ENCODE measurements around the gene USF1.
"Not testable (repeated sequence)": the region's sequence is repeated elsewhere in the genome, so short reads cannot be mapped to it uniquely, and the experiment has no call there.

Gene USF1

DNA sequence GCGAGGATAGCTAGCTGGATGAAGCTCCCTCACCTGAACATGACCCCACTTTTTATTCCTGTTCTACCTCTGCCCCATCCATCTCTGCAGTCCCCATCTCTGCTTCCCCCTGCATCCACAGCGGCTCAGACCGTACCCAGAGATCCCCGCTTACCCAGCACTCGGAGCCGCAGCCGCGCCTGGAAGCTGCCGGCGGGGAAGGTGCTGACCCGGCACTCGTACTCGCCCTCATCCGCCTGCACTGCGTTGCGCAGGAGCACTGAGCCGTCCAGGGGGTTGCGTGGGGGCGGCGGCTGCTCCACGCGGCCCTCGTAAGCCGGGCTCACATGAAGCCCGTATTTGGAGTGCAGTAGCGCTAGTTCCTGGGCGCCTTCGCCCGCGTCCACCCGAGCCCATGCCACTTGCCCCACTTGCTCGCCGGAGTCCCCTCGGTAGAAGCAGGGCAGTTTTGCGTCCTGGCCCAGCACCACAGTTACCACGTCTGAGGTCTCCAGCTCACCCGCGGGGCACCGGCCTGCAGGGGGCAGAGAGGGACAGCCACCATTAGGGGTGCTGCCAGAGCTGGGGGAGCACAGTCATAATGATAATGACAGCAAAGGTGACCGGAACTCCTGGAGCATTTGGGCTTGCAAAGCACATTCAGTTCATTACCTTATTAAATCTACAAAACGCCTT, 33.8 kb upstream of the USF1 start:
- no peak for DNase-seq (ENCODE audit: low read depth in 2 of 2, low spot score in 1 of 2)

DNA sequence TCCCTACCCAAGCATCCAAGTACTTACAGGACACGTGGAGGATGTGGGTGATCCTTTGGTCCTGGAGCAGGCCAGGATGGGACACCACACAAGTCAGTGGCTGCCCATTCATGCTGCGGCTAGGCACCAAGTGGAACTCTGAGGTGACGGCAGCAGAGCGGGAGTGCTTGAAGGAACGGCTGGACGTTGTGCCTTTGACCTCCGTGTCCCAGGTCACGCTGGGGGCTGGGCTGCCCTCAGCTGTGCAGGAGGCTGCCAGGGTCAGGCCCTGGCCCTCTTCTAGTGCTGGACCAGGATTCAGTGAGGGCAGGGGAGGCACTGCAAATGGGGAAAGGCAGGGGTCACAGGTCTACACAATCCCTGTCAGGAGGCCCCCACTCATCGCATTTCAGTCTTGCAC, 31.6 kb upstream of the USF1 start:
- no peak for DNase-seq (ENCODE audit: low read depth in 2 of 2, low spot score in 1 of 2)

DNA sequence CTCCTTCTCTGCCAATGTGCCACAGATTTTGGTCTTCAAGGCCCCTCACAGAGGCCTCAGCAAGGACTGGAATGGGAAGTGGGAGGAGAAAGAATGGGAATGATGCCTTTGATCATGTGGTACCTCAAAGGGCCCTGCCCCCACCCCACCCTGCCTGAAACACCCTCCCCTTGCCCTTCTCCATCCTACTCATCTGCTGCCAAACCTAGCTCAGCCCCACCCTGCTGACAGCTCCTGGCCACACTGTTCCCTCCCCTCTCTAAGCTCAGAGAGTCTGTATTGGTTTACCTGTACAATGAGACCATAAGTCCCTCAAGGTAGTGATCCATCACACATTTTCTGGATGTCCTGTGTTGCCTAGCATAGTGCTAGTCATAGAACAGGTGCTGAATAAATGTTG, 30.6 kb upstream of the USF1 start:
- DNase-seq (ENCODE audit: low read depth in 2 of 2, low spot score in 1 of 2), result no peak

DNA sequence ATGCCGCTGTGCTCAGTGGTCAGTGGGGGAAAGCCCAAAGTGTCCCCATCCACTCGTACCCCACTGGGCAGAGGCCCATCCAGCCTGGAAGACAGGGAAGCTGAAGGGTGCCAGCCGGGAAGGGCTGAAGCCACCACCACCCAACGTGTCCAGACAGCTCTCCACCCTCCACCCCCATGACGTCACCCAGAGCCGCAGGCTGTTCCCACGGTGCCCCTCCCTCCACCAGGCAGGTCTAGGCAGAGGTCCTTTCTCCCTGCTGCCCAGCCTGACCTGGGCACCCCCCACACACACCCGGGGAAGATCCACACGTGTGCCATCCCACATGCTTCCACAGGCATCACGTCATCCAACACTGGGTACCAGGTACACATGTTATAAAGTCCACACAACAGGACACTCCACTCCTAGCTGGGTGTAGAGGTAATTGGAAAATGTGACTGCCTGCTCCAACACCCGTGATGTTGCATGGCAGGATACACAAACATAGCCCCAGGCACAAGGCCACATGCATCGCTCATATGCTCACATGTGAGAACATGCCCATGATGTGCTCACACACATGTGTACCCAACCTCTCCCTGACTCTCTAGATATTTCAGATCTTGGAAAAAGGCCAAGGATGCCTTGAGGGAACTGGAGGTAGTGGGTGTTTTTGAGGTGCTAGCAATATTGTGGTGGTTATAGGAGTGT, 29.0 kb upstream of the USF1 start:
- DNase-seq (ENCODE audit: low read depth in 2 of 2, low spot score in 1 of 2), result no peak

DNA sequence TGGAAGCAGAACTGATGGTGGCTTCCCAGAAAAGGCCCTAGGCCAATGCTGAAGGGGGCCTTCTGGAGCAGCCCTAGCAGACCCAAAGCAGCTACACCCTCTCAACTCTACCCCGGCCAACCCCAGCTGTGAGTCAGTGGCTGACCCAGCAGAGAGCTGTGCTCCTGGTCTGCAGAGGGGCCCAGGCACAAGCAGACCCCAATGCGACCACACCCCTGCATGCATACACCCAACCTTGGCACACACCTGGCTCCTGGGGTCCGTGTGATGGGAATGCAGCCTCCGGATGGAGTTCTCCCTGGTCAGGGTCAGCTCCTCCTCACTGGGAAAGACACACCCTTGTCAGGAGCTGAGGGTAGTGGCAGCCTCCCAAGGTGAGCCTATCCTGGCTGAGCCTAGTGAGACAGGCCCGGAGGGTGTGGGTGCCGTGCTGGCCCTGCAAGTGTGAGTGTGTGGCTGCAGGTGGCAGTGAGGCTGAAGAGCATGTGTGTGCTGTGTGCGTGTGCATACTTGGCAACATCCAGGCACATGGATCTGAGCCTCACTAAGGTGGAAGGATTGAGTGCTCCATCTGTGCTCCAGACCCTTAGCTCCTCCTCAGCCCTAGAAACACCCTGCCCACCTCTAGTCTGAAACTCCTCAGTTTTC, 27.8 kb upstream of the USF1 start:
- no peak for DNase-seq (ENCODE audit: low read depth in 2 of 2, low spot score in 1 of 2)

DNA sequence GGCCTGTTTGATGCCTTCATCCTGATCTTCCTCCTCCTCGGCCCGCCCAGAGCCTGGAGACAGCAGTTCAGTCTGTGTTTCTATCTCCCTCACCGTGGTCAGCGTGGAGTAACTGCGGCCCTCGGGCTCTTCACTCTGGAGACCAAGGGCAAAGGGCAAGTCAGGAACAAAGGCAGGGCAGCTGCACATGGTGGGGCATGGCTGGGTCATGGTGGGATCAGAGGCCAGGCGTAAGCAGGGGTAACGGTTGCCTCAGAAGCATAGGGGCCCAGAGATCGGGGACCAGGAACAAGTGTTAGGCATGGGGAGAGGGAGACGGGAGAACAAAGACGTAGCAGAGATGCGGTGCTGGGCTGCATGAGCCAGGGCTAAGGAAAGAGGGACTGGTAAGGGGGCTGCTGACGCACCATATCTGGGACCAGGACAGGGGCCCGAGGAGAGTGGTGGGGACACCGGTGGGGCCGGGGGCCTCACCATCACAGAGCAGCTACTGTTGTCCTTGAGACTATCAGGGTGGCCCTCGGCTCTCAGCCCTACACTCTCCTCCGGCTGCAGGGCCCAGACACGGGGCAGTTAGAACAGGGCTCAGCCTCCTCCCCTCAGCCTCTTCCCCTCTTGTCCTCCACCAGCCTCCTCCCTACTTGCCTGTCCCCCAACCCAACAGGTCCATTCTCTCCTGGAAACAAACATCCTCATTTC, 27.1 kb upstream of the USF1 start:
- no peak for DNase-seq (ENCODE audit: low read depth in 2 of 2, low spot score in 1 of 2)

DNA sequence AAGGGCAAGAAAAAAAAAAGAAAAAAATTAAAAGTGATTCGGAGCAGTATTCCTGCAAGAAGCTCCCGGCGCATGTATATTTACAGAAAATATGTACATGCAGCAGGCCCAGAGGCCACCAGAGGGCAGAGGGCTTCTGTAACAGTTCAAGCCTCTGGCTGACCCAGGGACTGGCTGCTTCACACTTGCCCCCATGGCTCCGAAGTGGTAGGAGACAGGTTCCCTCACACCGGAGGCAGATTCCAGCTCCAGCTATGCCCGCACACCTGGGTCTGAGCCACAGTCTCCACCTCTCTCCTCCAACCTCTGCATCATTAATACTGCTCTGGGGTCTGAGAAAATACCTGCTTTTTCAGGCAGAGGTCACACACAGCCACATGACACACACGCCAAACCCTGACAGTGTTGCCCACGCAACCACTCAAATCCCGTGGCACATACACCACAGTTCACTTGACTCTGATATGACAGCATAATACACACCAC, 26.2 kb upstream of the USF1 start:
- DNase-seq (ENCODE audit: low read depth in 2 of 2, low spot score in 1 of 2), result no peak

DNA sequence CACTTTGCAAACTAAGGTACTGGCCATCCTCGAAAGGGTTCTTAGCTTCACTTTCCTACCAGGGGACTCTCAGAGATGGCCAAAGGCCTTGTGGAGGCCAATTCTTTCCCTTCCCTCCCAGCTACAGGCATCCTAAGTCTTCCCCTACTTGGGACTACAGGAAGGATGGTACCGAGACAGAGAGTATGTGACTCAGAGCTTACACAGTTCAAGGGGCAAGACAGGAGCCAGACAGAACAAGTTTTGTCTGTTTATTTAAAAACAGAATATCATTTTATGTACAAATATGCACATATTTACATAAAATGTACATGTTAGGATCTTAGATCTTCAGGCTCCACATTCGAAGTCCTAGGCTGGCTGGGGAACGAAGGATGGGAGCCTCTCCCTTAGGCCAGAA, 25.0 kb upstream of the USF1 start:
- DNase-seq (ENCODE audit: low read depth in 2 of 2, low spot score in 1 of 2), result no peak

DNA sequence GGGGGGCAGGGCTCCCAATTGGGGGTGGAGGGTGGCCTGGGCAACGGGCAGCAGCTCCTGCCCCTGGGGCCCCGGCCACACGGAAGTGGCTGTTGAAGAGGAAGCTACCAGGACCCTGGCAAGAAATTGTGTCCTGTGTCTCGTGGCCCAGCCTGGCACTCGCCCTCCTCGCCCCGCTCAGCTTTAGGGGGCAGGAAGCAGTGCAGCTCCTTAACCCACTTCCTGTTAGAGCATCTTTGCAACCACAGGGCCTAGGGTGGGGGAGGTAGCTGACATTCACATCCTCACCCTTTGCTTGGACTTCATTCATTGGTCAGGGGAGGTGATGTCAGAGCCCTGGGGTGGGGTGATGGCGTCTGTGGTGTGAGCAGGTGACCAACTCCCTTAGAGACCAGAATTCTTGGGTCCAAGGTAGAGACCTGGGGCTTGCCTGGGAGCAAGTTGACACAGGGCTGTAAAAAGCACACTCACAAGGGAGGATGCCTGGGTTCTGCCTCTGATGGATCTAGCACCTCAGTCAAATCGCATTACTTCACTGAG, 24.0 kb upstream of the USF1 start, which contains the start of gene ARHGAP30:
Gene ARHGAP30, minus strand, starts transcription at position 161 of the 540 bp plus-strand sequence. CDS start 267 bp downstream, outside the sequence.
- DNase-seq (ENCODE audit: low read depth in 2 of 2, low spot score in 1 of 2), result peak; percentile 63 to 78

DNA sequence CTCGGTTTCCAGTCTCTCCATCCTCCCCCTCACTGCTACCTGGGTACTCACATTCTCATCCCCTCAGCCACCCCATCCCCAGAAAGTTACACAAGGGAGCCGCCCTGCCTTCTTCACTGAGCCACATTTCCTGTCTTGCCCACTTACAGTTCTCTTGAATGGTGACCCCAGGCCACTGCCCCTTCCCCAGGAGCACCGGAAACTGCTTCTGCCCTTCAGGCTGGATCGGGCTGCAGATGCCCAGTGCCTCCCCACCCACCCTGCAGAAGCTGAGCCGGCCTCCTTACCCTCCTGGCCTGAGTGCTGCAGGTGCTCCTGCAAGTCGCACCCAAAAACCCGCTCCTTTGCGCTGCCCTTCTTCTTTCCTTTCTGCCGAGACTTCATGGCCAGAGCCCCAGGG, 23.5 kb upstream of the USF1 start:
- DNase-seq (ENCODE audit: low read depth in 2 of 2, low spot score in 1 of 2), result no peak

DNA sequence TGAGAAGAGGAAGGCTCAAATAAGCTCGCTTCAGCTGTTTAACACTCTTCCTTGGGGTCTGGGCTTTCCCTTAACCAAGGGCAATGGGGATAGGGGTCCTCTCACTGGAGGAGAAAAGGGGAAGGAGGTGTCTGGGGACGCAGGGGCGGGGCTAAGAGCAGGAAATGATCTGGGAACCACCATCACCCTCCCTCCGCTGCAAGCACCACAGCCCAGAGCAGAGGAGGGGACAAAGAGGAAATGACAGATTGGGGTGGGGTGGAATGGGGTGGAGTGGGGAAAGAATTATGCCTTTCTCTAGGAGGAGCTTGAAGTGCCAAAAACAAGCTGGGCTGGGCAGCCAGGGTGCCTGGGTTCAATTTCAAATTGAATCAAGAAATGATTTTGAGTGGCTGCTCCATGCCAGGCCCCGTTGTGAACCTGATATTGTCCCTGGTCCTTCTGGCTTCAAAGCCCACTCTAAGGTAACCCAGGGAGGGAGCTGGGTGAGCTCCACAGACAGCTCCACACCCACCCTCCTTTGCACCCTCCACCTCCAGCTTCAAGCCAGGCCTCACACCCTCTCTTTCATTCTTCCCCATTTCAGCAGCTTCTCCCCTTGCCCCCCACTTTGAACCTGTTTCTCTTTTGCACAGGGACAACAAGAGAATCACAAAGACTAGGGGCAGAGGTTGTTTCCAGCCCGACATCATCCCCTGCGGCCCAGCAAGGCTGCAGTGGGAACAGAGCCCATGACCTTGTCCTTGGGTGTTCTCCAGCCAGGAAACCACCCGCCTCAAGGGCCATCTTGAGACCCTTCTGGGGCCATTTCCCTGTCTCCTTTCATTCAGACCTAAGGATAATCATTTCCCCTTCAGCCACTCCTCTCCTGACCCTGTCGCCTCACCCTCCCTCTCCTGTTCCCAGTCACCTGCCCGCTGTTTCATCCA, 22.8 kb upstream of the USF1 start:
- peak; percentile 53 to 70 for DNase-seq (ENCODE audit: low read depth in 2 of 2, low spot score in 1 of 2)

DNA sequence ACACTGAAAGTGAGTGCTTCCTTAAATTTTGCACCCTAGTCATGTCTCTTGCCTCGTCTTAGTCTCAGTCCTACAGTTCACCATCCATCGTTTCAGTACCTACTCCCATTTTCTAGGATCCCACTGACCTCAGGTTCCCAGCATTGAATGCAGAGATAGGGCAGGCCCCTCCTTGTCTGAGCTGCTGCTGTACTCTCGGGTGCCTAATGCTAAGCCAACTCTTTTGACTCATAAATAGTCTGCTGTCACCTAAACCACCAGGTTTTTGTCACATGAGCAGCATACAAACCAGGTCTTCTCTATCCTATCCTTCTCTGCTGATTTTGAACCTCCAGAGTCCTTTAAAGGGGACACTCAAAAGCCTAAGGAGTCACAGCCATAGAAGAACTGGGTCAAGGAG, 20.9 kb upstream of the USF1 start:
- DNase-seq (ENCODE audit: low read depth in 2 of 2, low spot score in 1 of 2), result no peak

DNA sequence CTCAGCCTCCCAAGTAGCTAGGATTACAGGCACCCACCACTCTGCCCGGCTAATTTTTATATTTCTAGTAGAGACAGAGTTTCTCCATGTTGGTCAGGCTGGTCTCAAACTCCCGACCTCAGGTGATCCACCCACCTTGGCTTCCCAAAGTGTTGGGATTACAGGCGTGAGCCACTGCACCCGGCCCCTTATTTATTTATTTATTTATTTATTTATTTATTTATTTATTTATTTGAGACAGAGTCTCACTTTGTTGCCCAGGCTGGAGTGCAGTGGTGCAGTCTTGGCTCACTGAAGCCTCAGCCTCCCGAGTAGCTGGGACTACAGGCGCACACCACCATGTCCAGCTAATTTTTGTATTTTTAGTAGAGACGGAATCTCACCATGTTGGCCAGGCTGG, 19.9 kb upstream of the USF1 start:
- not testable (repeated sequence) for DNase-seq (ENCODE audit: low read depth in 2 of 2, low spot score in 1 of 2)

DNA sequence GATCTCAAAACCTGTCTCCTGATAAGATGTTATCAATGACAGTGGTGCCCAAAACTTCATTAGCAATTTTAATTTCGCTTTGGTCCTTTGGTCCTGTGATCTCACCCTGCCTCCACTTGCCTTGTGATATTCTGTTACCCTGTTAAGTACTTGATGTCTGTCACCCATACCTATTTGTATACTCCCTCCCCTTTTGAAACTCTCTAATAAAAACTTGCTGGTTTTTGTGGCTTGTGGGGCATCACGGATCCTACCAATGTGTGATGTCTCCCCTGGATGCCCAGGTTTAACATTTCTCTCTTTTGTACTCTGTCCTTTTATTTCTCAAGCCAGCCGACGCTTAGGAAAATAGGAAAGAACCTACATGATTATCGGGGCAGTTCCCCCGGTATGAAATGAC, 18.2 kb upstream of the USF1 start:
- not testable (repeated sequence) for DNase-seq (ENCODE audit: low read depth in 2 of 2, low spot score in 1 of 2)

DNA sequence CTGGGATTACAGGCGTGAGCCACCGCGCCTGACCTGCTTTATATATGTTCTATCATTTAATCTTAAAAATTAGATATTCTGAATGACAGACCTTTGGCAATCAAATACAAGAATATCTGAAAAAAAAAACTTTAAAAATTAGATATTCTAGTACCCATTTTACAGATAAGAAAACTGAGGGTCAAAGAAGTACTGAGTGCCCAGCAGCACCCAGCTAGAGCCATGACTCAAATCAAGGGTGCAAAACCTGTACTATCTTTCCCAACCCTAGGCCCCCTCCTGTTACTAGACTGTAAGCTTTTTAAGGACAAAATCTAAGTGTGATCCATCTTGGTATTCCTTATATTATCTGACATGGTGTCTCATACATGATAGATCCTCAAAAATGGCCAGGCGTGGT, 15.6 kb upstream of the USF1 start:
- no peak for DNase-seq (ENCODE audit: low read depth in 2 of 2, low spot score in 1 of 2)

DNA sequence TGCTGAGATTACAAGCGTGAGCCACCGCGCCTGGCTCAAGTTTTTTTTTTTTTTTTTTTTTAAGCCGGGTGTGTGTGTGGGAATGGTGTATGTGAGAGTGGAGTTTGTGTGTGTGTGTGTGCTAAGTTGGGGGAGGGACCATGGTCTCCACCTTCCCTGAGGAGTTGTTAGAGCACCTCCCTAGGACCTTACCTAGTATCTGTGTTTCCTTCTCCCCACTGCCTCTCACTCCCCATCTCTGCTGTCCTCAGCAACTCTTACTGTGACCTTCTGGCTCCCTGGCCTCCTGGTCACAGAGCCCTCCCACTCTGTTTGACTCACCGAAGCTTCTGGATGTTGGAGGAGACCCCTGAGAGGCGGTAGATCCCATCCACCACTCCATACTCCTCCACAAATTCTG, 13.5 kb upstream of the USF1 start:
- DNase-seq (ENCODE audit: low read depth in 2 of 2, low spot score in 1 of 2), result no peak

DNA sequence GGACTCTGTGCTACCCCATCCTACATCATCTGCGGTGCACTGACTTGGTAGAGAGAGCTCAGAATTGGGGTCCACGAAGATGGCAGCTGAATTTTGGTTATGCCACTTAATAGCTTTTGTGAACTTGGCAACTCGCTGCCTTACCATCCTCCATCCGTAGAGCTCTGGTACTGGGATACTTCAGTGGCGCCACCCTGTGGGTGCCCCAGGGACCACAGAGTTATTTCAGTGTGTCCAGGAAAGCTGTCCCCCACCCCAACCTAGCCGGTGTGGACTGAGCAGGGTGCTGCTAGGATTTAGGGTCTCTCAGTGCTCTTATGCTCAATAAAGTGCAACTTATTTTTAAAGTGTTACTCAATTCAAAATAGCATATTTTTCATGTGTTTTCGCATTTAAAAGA, 9.0 kb upstream of the USF1 start:
- no peak for DNase-seq (ENCODE audit: low read depth in 2 of 2, low spot score in 1 of 2)

DNA sequence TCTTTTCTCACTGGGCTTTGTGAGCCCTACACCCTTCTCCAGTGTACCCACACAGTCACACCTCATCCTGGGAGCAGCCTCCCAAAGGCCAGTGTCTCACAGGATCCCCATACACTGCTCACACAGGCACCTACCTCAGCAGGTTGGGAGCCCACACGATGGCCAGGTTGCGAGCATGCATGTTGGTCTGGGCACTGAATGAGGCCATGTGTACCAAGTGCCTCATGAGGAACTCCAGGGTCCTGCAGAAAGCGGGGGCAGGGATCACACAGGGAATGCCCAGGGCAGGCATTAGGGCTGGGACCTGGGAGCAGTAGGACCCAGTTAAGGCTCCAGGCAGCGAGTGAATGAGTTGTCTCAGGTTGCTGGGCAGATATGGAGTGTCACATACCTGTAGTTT, 8.5 kb upstream of the USF1 start:
- no peak for DNase-seq (ENCODE audit: low read depth in 2 of 2, low spot score in 1 of 2)

DNA sequence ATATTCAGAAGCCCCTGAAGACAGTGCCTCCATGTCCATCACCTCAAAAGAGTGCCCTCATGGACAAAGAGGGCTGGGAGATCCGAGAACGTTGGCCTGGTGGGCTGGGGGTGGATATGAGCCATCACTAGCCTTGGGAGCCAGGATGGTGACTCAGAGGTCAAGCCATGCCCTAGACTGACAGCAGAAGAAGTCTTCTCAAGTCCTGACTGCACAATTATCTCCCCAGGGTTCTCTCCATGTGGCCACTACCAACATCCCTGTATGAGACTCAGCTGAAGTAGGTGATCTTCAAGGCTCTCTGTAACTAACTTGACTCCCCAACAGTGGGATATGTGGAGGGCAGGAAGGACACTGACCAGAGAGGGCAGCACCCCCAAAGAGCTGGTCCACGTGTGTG, 7.1 kb upstream of the USF1 start:
- no peak for DNase-seq (ENCODE audit: low read depth in 2 of 2, low spot score in 1 of 2)

DNA sequence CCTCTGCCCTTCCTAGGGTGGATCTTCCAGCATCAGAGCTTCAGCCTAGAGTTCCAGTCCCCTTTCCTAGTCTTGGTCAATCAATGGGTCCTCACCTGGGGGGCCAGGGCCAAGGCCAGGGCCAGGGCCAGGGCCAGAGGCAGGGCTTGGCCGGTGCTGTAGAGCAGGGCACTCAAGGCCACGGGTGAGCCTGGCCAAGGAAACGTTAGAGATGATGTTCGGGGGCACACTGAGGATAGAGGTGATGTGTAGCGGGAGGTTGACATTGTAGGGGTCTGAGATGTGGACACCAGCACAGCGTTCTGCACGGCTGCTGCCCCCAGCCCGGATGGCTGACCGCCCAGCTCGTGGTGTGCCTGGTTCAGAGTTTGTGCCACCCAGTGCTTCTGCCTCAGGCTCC, 5.4 kb upstream of the USF1 start:
- DNase-seq (ENCODE audit: low read depth in 2 of 2, low spot score in 1 of 2), result no peak

Measured in stimulated activated CD8-positive, alpha-beta memory T cell treated with anti-CD3 and anti-CD28 coated beads, Interleukin-4, amount 100 ng/mL, for 4 hours (primary cell).